SIG-M5 (cell line): ENCODE measurements around the gene JADE1.
A peak's percentile ranks its signal among the peaks of the same experiment; 100 is the strongest.

Experiments used
- DNase-seq: peaks from one replicate; lab custom pipeline; 2025; lab: John Stamatoyannopoulos, UW

The JADE1 gene

GRCh38 chr4:128877934-128878333 is 68.4 kb downstream of the JADE1 start:
- DNase-seq = no peak

- no peak for DNase-seq
Measured at GRCh38 chr4:128879283-128879682, 69.8 kb downstream of the JADE1 start.

- no peak for DNase-seq
Measured at GRCh38 chr4:128879971-128880370, 70.5 kb downstream of the JADE1 start.

GRCh38 chr4:128880662-128881061 is 71.2 kb downstream of the JADE1 start:
- DNase-seq = no peak

- DNase-seq = no peak
Measured at GRCh38 chr4:128904821-128905220, 95.3 kb downstream of the JADE1 start.

- no peak for DNase-seq
Measured at GRCh38 chr4:128906581-128906980, 97.1 kb downstream of the JADE1 start.

GRCh38 chr4:128907981-128908380 is 98.5 kb downstream of the JADE1 start:
- DNase-seq = no peak

GRCh38 chr4:128908735-128909134 is 99.2 kb downstream of the JADE1 start:
- DNase-seq = no peak

- no peak for DNase-seq
Measured at GRCh38 chr4:128913228-128913627, 103.7 kb downstream of the JADE1 start.

GRCh38 chr4:128915544-128915943 is 106.0 kb downstream of the JADE1 start:
- DNase-seq = no peak

- peak; percentile 34 for DNase-seq
Measured at GRCh38 chr4:128916832-128917231, 107.3 kb downstream of the JADE1 start.

- DNase-seq = no peak
Measured at GRCh38 chr4:128917781-128918180, 108.3 kb downstream of the JADE1 start.

- DNase-seq = no peak
Measured at GRCh38 chr4:128921954-128922353, 112.5 kb downstream of the JADE1 start.
